GM19025 (cell line): ENCODE results near the gene SLMAP.

Experiments
- ATAC-seq: cut with Tn5 transposase; IDR thresholded peaks from one replicate; pipeline ENCODE4 v1.9.1; 2021; ENCODE audit warnings: mild to moderate bottlenecking, low read depth, moderate library complexity; ENCODE audit not compliant: unreplicated experiment

The SLMAP gene

GRCh38 chr3:57749542-57749941, 6.6 kb upstream of the SLMAP start:
- no peak for ATAC-seq

DNA sequence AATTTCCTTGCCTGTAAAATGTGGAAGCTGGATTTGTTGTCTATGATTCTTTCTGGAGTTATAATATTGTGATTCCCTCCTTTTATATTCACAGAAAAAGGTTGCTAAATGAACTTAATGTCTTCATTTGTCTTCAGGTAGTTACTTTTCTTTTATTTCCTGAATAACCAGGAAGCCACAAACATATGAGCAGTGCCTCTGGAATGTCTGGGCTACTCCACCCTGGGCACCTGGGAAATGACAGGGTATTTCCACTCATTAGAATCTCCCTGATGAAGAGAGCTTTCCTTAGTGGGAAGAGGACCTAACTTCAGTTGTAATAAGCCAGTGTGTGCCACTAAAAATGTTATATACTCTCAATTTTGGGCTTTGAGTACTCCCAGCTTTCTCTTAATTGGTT, 3.8 kb upstream of the SLMAP start:
- no peak for ATAC-seq

GRCh38 chr3:57753016-57753415, 3.1 kb upstream of the SLMAP start:
- ATAC-seq, result no peak

DNA sequence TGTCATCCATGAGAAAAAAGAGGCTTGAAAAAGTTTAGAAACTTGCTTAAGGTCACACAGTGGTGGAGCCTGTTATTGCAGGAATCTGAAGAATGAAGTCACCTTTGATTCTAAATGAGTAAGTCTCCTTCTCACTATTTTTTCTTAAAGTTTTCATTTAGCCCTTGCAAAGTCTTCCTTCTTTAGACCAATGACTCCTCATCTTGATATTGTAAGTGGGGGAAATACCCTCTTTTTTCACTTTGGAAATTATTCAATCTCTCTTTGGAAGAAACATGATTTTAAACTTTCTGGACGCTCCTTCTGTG, 787 bp upstream of the SLMAP start:
- ATAC-seq, result no peak

DNA sequence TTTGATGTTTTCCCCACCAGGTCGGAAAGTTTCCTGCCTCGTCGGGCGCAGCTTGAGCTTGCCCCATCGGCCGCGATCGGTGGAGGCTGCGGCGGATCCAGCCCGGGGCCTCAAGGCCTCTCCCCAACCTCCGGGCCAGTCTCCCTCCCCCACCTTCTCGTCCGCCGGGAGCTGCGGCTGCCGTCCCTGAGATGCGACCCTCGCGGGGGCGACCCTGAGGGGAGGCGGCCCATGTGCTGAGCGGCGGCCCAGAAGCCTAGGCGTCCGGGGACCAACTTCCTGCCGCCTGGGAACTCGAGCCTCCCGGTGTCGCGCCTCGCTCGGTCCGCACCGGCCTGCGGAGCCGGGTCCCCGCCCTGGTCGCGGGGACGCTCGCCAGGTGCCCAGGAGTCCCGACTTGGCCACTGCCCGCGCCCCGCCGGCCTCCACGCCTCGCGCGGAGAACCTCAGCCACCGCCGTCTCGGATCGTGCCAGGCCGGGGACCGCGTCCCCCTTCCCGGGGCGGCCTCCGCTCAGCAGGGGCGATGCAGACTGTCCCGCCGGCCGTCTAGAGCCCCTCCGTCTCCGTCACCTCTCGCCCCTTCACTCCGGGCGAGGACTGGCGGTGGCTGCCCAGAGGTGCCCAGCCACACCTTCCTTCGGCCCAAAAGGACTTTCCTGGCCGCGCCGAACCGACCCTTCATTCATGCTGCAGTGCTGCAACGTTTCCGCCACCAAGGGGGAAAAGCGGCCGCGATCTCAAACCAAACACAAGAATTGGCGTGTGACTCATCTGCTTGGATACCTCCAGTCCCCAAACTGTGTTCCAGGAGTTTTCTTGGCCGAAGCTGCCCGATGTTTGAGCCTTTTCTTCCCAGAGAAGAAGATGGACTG, 656 bp downstream of the SLMAP start:
- ATAC-seq, result peak; percentile 15

DNA sequence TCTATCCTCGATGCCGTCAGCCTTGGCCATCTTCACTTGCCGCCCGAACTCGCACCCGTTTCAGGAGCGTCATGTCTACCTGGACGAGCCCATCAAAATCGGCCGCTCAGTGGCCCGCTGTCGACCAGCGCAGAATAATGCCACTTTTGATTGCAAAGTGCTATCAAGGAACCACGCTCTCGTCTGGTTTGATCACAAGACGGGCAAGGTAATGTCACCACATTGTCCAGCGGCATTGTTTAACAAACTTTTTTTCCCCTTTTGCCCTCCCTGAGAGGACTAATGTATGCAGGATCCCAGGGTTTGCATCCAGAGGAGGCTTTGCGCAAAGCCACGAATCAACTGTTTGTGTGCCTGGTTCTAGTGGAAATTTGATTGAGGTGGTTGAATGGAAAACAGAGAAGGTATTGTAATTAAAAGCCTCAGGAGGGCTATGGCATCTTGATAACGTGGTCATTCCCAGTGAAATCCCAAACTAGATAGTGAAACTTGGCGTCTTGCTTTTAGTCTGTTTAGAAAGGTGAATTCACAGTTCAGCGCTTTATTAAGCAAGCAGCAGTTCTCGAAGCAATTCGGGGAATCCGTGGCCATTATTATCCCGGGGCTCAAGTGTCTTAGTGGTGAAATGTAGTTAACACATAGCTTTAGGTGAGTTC, 1.7 kb downstream of the SLMAP start:
- ATAC-seq, result no peak

DNA sequence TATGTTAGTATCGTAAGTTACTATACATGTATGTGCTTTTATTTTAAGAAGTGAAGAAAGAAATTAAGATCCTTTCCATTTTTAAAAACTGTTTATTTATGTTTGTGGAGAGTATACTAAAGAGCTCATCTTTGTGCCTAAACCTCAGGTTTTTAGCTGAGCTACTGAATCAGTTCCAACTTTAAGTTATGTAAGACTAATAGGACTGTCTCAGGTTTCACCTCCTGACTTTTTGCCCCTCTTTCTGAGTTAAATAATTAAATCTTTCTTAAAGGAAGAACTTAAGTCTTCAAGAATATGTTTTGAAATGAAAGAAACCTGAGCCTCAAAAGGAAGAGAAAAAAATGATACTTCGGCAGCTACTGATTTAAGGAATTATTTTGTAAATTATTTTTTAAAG, 2.6 kb downstream of the SLMAP start:
- ATAC-seq, result no peak

- no peak for ATAC-seq
These were observed 8.7 kb downstream of the SLMAP start for GRCh38 chr3:57764794-57765193.

GRCh38 chr3:57768595-57768994, 12.5 kb downstream of the SLMAP start:
- ATAC-seq, result no peak

- no peak for ATAC-seq
These were observed 14.1 kb downstream of the SLMAP start for GRCh38 chr3:57770009-57770827.

GRCh38 chr3:57772251-57772650, 16.1 kb downstream of the SLMAP start:
- ATAC-seq, result no peak

DNA sequence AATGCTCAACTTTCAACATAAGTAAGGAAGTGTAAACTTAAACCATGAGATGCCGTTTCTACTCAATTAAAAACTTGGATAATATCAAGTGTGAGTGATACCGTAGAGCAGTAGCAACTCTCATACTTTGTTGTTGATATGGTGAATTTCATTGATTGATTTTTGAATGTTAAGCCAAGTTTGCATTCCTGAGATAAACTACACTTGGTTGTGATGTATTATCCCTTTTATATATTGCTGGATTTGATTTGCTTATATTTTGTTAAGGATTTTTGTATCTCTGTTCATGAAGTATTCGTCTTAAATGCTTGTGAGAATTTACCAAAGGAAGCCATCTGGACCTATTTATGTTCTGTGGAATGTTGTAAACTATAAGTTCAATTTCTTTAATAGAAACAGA, 21.7 kb downstream of the SLMAP start:
- ATAC-seq, result no peak

GRCh38 chr3:57778494-57778893, 22.4 kb downstream of the SLMAP start:
- no peak for ATAC-seq

- ATAC-seq, result no peak
These were observed 23.6 kb downstream of the SLMAP start for GRCh38 chr3:57779666-57780065.

DNA sequence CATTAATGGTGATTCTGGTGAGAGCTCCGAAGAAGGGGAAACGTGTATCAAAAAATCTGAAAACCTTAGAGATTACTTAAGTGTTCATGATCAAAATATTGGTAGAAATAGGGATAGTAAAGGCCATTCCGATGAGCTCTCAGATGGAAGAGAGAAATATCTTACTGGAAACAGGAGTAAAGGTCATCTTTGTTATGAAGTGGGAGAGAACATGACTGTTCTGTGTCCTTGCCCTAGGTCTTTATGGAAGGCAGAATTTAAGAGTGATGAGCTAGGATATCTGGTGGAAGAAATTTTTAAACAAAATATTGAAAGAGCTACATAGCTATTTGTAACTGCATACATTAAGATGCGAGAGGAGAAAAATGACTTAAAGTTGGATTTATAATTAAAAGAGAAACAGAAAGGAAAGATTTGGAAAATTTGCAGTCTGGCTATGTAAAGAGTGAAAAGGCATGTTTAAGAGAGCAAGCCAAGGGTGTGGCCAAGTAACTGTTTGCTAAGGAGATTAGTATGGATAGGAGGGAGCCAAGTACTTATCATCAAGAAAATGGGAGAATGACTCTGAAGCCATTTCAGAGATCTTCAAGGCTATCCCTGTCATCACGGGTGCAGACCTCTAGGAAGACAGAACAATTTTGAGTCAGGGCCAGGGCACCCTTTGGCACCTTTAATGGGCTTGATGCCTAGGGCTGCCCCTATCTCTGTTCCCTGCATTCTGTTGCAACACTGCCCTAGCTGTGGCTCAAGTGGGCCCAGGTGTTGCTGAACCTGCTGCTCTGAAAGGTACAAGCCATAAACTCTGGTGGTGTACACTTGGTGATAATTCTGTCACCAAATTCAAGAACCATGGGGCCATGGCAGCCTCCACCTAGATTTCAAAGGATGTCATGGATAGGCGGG, 27.3 kb downstream of the SLMAP start:
- no peak for ATAC-seq

DNA sequence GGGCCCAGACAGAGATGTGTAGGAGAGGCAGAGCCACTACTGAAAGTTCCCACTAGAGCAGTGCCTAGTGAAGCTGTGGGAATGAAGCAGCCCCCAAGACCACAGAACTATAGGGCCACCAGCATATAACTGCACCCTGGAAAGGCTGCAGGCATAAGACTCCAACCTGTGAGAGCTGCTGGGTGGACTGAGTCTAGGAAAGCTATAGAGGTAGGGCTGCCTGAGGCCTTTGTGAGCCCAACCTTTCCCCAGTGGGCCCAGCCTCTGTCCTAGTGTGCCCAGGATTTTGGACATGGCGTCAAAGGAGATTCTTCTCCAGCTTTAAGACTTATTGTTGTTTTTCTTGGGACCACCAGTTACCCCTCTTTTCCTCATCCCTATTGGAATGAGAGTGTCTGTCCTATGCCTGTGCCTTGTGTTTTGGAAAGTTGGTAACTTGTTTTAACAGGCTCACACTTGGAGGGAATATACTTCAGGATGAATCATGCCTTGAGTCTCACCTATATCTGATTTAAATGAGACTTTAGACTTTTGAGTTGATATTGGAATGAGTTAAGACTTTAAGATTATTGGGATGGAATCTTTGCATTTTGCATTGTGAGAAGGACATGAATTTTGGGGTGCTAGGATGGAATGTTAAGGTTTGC, 28.1 kb downstream of the SLMAP start:
- ATAC-seq, result no peak

DNA sequence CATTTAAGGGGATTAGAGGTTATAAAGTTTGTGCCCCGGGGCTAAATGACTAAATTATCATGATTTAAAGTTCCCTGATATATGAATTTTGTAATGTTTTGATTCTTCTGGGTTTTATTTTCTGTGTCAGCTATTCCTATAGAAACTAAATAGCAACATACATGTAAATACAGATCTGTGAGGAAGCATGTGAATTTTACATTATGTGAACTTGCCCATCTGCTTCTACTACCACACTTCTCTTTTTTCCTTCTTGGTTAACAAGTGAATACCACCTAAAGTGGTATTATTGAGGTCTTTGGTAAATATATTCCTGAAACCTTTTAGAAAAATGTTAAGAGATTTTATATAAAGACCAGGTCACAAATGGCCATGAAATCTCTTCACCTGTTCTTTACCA, 29.3 kb downstream of the SLMAP start:
- no peak for ATAC-seq

DNA sequence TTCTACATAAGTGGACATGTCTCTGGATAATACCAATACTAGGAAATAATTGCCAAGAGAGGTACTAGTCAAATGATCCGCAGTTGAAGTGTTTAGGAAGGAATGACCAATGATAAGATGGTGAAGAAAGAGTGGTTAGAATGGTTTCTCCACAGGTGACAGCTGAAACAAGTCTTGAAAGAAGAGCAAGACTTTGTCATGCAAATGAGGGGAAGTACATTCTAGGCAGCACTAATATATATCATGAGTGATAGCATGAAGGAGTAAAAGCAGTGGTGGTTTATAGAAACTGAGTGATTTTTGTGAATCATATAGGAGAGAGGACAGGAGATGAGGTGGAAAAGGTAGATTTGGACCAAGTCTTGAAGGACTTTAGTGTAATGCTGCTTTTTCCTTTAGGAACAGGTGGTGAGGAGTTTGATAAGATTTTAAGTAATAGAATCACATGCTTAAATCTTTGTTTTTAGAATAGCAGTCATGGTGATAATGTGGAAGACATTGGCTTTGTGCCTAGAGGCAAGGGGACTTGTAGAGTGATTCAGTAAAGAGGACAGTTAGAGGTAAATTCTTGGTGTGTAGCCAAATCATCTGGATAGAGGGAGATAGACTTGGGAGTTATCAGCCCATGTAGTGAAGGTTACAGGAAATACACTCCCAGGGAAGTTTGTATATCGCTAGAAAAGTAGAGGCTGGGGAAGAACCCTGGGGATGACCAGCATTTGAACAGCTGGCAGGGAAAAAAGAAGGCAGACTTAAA, 31.9 kb downstream of the SLMAP start:
- peak; percentile 94 for ATAC-seq

GRCh38 chr3:57788624-57789018, 32.5 kb downstream of the SLMAP start:
- ATAC-seq, result no peak
